GM13977 (cell line): ENCODE measurements around the gene ARHGEF39.
A peak's percentile ranks its signal among the peaks of the same experiment; 100 is the strongest.

ENCODE experiments used
- DNase-seq: peaks from one replicate; pipeline ENCODE4 v3.0.0; 2012; ENCODE audit warnings: low spot score
- CTCF ChIP-seq: IDR thresholded peaks from 2 replicates; pipeline ENCODE4 v1.5.1; 2012; ENCODE audit warnings: mild to moderate bottlenecking, control low read depth; ENCODE audit not compliant: insufficient read depth; ENCODE audit errors: extremely low read depth, missing control alignments
- in situ Hi-C: fragments of 300-500 bp; cut with MboI; formaldehyde crosslinking; loops from one replicate; pipeline ENCODE4 v1.12.0; 2022; ENCODE audit warnings: low sequenced_read_pairs, low pct_unique_long_range_greater_than_20kb, mixed read lengths, inconsistent platforms; ENCODE audit not compliant: unreplicated experiment

The ARHGEF39 gene

GRCh38 chr9:35656348-35656747 is 8.6 kb downstream of the ARHGEF39 start:
- in situ Hi-C loops, result no loop called here
- no peak for DNase-seq
- no peak for TF ChIP-seq CTCF

- DNase-seq, result no peak
- no peak for TF ChIP-seq CTCF
- in situ Hi-C loops, result no loop called here
Observed at GRCh38 chr9:35653611-35654010, 11.4 kb downstream of the ARHGEF39 start.

- TF ChIP-seq CTCF, result no peak
- in situ Hi-C loops, result no loop called here
- no peak for DNase-seq
Observed at GRCh38 chr9:35652829-35653209, 12.2 kb downstream of the ARHGEF39 start.

GRCh38 chr9:35651956-35652828 is 12.8 kb downstream of the ARHGEF39 start:
- in situ Hi-C loops, result no loop called here
- no peak for DNase-seq
- TF ChIP-seq CTCF, result no peak

GRCh38 chr9:35650341-35651158 is 14.4 kb downstream of the ARHGEF39 start, which contains the start of gene SIT1:
Gene SIT1 (minus strand): TSS chr9:35650931. CDS start chr9:35650853, 78 bp downstream.
- DNase-seq, result peak; percentile 43
- no peak for TF ChIP-seq CTCF
- in situ Hi-C loops, result no loop called here

GRCh38 chr9:35649431-35650340 is 15.3 kb downstream of the ARHGEF39 start:
- DNase-seq, result peak; percentile 47
- TF ChIP-seq CTCF, result no peak
- in situ Hi-C loops, result no loop called here
